GM12892 (cell line): Measurements from ENCODE around the gene TTC13.

Source experiments
- POLR2A ChIP-seq: IDR thresholded peaks from 2 replicates; pipeline ENCODE4 v1.6.1; 2011; ENCODE audit warnings: low read depth, low read length, control low read depth
- TAF1 ChIP-seq: IDR thresholded peaks from 2 replicates; pipeline ENCODE4 v1.6.1; 2011; ENCODE audit warnings: low read depth, mild to moderate bottlenecking, control low read depth, low read length, borderline replicate concordance

- TF ChIP-seq TAF1 (no peak), POLR2A (no peak)
Measured at GRCh38 chr1:230915078-230915477, 63.6 kb downstream of the TTC13 start.
